HepG2 (cell line): ENCODE measurements around the gene HMCN2. TPM values are rescaled to one million over a fixed set of nuclear protein-coding genes. Genes with fewer than 3 reads are reported as not detected.

Experiments used
- ARNTL ChIP-seq: sonication (generic); formaldehyde crosslinking; IDR thresholded peaks from 2 replicates; pipeline ENCODE4 v1.4.0; 2020; ENCODE audit warnings: mild to moderate bottlenecking, missing genetic modification reagents
- CCAR2 ChIP-seq: fragments of 200-400 bp; formaldehyde crosslinking; optimal IDR thresholded peaks from 2 replicates; pipeline ENCODE3; 2018; ENCODE audit warnings: low read depth, mild to moderate bottlenecking, low read length, moderate library complexity
- DMAP1 ChIP-seq: IDR thresholded peaks from 2 replicates; pipeline ENCODE4 v1.6.1; 2016
- ETV5 ChIP-seq: IDR thresholded peaks from 2 replicates; pipeline ENCODE4 v1.6.1; 2018; ENCODE audit warnings: missing biosample characterization, missing genetic modification reagents, inconsistent platforms, borderline replicate concordance
- FOXA3 ChIP-seq: IDR thresholded peaks from 2 replicates; pipeline ENCODE4 v1.6.1; 2016; ENCODE audit warnings: missing genetic modification reagents, missing compliant biosample characterization
- GATA4 ChIP-seq: sonication (generic); IDR thresholded peaks from 2 replicates; pipeline ENCODE4 v1.6.1; 2016; ENCODE audit warnings: antibody characterized with exemption, low read depth, borderline replicate concordance
- KLF12 ChIP-seq: sonication (generic); formaldehyde crosslinking; IDR thresholded peaks from 2 replicates; pipeline ENCODE4 v1.4.0; 2020; ENCODE audit warnings: missing genetic modification reagents, borderline replicate concordance
- MIER2 ChIP-seq: IDR thresholded peaks from 2 replicates; pipeline ENCODE4 v1.6.1; 2016; ENCODE audit warnings: missing biosample characterization, missing genetic modification reagents
- MTF1 ChIP-seq: sonication (generic); formaldehyde crosslinking; IDR thresholded peaks from 2 replicates; pipeline ENCODE4 v1.5.0; 2020; ENCODE audit warnings: missing genetic modification reagents
- NR2F1 ChIP-seq, 2 experiments: fragments of 450-650 bp in 1 of 2; formaldehyde crosslinking in 1 of 2; IDR thresholded peaks; 2 replicates each; pipeline versions ENCODE4 v1.5.0 to v1.6.1; 2016 to 2020; ENCODE audit warnings: mild to moderate bottlenecking in 1 of 2, missing compliant biosample characterization in 1 of 2, missing genetic modification reagents in 1 of 2, moderate library complexity in 1 of 2
- PAX8 ChIP-seq: sonication (generic); formaldehyde crosslinking; IDR thresholded peaks from 2 replicates; pipeline ENCODE4 v1.8.0; 2022; ENCODE audit warnings: mild to moderate bottlenecking, missing genetic modification reagents, borderline replicate concordance
- PITX1 ChIP-seq: sonication (generic); formaldehyde crosslinking; IDR thresholded peaks from 2 replicates; pipeline ENCODE4 v1.5.1; 2020; ENCODE audit warnings: mild to moderate bottlenecking, missing genetic modification reagents
- PRMT3 ChIP-seq: sonication (generic); formaldehyde crosslinking; IDR thresholded peaks from 2 replicates; pipeline ENCODE4 v1.8.1; 2022; ENCODE audit warnings: low read depth, mild to moderate bottlenecking, moderate library complexity, missing genetic modification reagents, borderline replicate concordance
- REPIN1 ChIP-seq: sonication (generic); formaldehyde crosslinking; IDR thresholded peaks from 2 replicates; pipeline ENCODE4 v1.8.0; 2022; ENCODE audit warnings: missing genetic modification reagents, low read depth, mild to moderate bottlenecking, borderline replicate concordance
- SIN3A ChIP-seq: IDR thresholded peaks from 2 replicates; pipeline ENCODE4 v1.6.1; 2011; ENCODE audit warnings: low read depth, mild to moderate bottlenecking, control low read depth, low read length, borderline replicate concordance
- SP4 ChIP-seq: sonication (generic); formaldehyde crosslinking; IDR thresholded peaks from 2 replicates; pipeline ENCODE4 v1.8.1; 2023; ENCODE audit warnings: mild to moderate bottlenecking, missing genetic modification reagents
- SRSF1 ChIP-seq: fragments of 200-400 bp; formaldehyde crosslinking; optimal IDR thresholded peaks from 2 replicates; pipeline ENCODE3; 2017; ENCODE audit warnings: mild to moderate bottlenecking, low read depth, low read length, moderate library complexity
- TARDBP ChIP-seq: sonication (generic); formaldehyde crosslinking; IDR thresholded peaks from 2 replicates; pipeline ENCODE4 v1.8.0; 2022; ENCODE audit warnings: mild to moderate bottlenecking, missing genetic modification reagents
- TEAD2 ChIP-seq: sonication (generic); formaldehyde crosslinking; IDR thresholded peaks from 2 replicates; pipeline ENCODE4 v1.9.0; 2021; ENCODE audit warnings: missing genetic modification reagents
- THAP11 ChIP-seq: IDR thresholded peaks from 2 replicates; pipeline ENCODE4 v1.6.1; 2016; ENCODE audit warnings: missing biosample characterization, missing genetic modification reagents
- ZNF337 ChIP-seq: sonication (generic); formaldehyde crosslinking; IDR thresholded peaks from 2 replicates; pipeline ENCODE4 v1.5.1; 2020; ENCODE audit warnings: missing genetic modification reagents, low read depth, mild to moderate bottlenecking, borderline replicate concordance
- ZSCAN12 ChIP-seq: sonication (generic); formaldehyde crosslinking; IDR thresholded peaks from 2 replicates; pipeline ENCODE4 v1.9.0; 2021; ENCODE audit warnings: mild to moderate bottlenecking, missing genetic modification reagents
- polyA plus RNA-seq, 8 experiments: library from polyadenylated mRNA; depleted of rRNA in 3 of 8; stranded (reverse) in 7 of 8; unstranded in 1 of 8; fragments of >200 nt; fragmentation: Illumina TruSeq in 4 of 8; extraction: Trizol in 4 of 8; gene quantifications; 2 replicates each; pipeline versions ENCODE4 v1.2.1 to v1.2.3, GENCODE V29; 2011 to 2016; ENCODE audit warnings: low read depth in 4 of 8, missing spikeins in 1 of 8, mixed read lengths in 1 of 8; ENCODE audit not compliant: insufficient read depth in 1 of 8
- total RNA-seq, 5 experiments: library from RNA; depleted of rRNA; stranded (reverse); fragments of >200 nt; fragmentation: Illumina TruSeq; extraction: Trizol; gene quantifications; 2 replicates each; pipeline ENCODE4 v1.2.3, GENCODE V29; 2016; ENCODE audit warnings: low read depth in 1 of 5
- TF ChIP-seq, protein P1 (sequence below): sonication (generic); formaldehyde crosslinking; IDR thresholded peaks from 2 replicates; pipeline ENCODE4 v1.8.1; 2023; ENCODE audit warnings: missing genetic modification reagents, mild to moderate bottlenecking, borderline replicate concordance
- TF ChIP-seq, protein P2 (sequence below): sonication (generic); formaldehyde crosslinking; IDR thresholded peaks from 2 replicates; pipeline ENCODE4 v1.8.1; 2023; ENCODE audit warnings: mild to moderate bottlenecking, missing genetic modification reagents
- TF ChIP-seq, protein P3 (sequence below): sonication (generic); formaldehyde crosslinking; IDR thresholded peaks from 2 replicates; pipeline ENCODE4 v1.4.0; 2020; ENCODE audit warnings: missing genetic modification reagents
- TF ChIP-seq, protein P4 (sequence below): sonication (generic); formaldehyde crosslinking; IDR thresholded peaks from 2 replicates; pipeline ENCODE4 v1.4.0; 2020; ENCODE audit warnings: missing genetic modification reagents

HMCN2 gene
- total and polyA plus RNA-seq, 2 of the 13 experiments (the other 11 are each of a cell fraction or from before 2014, with no cell fraction given) = 0.09 TPM; not detected in 1

DNA sequence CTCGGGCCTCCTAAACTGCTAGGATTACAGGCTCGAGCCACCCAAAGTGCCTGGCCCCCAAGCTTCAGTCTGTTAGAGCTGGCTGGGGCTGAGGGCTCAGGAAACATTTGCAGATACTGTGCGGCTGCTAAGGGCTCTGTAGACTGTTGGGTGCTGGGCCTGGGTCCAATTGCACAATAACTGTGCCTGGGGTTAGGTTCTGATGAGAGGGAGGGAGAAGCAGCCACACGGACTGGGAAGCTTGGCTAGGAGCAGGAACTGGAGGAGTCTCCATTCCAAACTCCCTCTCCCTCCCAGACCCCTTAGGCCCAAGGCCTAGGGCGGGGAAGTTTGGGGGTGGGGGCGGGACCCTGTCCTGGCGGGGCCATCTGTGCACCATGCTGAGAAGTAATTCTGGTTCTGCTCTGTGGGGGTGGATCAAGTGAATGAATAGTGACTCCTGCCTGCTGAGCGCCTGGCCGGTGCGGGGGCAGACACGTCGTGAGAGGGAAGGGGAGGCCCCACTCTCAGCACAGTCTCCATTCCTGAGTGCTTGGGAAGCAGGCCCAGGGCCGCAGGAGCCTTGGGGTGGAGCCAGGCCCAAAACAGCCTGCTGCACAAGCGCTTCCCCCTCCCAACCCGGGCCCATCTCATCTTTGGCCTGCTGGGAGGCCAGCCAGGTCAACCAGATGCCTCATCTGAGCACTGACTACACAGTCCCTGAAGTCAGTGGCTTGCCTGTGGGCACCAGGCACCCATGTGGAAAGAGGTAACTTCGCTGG is 180.7 kb downstream of the HMCN2 start (continued):
- TF ChIP-seq ZNF337 (CRISPR knock-in tag) (no peak), ETV5 (CRISPR knock-in tag) (no peak), MTF1 (CRISPR knock-in tag) (no peak), NR2F1 (CRISPR knock-in tag; IDR thresholded peaks at IDR 0.05) (no peak), PITX1 (CRISPR knock-in tag) (no peak), DMAP1 (no peak), GATA4 (no peak), TARDBP (CRISPR knock-in tag) (no peak), TEAD2 (CRISPR knock-in tag) (no peak), FOXA3 (CRISPR knock-in tag) (no peak), REPIN1 (CRISPR knock-in tag) (no peak), ZSCAN12 (CRISPR knock-in tag) (no peak), CCAR2 (no peak), SRSF1 (no peak), ARNTL (no peak), PRMT3 (no peak), THAP11 (CRISPR knock-in tag) (no peak), PAX8 (no peak), SIN3A (no peak), MIER2 (CRISPR knock-in tag) (no peak), SP4 (CRISPR knock-in tag) (no peak), KLF12 (CRISPR knock-in tag) (no peak)
- TF ChIP-seq, protein P1, sequence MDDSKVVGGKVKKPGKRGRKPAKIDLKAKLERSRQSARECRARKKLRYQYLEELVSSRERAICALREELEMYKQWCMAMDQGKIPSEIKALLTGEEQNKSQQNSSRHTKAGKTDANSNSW (CRISPR knock-in tag) = no peak
- TF ChIP-seq, protein P2, sequence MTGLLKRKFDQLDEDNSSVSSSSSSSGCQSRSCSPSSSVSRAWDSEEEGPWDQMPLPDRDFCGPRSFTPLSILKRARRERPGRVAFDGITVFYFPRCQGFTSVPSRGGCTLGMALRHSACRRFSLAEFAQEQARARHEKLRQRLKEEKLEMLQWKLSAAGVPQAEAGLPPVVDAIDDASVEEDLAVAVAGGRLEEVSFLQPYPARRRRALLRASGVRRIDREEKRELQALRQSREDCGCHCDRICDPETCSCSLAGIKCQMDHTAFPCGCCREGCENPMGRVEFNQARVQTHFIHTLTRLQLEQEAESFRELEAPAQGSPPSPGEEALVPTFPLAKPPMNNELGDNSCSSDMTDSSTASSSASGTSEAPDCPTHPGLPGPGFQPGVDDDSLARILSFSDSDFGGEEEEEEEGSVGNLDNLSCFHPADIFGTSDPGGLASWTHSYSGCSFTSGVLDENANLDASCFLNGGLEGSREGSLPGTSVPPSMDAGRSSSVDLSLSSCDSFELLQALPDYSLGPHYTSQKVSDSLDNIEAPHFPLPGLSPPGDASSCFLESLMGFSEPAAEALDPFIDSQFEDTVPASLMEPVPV (CRISPR knock-in tag) = no peak
- TF ChIP-seq, protein P3, sequence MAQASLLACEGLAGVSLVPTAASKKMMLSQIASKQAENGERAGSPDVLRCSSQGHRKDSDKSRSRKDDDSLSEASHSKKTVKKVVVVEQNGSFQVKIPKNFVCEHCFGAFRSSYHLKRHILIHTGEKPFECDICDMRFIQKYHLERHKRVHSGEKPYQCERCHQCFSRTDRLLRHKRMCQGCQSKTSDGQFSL = no peak
- TF ChIP-seq, protein P4, sequence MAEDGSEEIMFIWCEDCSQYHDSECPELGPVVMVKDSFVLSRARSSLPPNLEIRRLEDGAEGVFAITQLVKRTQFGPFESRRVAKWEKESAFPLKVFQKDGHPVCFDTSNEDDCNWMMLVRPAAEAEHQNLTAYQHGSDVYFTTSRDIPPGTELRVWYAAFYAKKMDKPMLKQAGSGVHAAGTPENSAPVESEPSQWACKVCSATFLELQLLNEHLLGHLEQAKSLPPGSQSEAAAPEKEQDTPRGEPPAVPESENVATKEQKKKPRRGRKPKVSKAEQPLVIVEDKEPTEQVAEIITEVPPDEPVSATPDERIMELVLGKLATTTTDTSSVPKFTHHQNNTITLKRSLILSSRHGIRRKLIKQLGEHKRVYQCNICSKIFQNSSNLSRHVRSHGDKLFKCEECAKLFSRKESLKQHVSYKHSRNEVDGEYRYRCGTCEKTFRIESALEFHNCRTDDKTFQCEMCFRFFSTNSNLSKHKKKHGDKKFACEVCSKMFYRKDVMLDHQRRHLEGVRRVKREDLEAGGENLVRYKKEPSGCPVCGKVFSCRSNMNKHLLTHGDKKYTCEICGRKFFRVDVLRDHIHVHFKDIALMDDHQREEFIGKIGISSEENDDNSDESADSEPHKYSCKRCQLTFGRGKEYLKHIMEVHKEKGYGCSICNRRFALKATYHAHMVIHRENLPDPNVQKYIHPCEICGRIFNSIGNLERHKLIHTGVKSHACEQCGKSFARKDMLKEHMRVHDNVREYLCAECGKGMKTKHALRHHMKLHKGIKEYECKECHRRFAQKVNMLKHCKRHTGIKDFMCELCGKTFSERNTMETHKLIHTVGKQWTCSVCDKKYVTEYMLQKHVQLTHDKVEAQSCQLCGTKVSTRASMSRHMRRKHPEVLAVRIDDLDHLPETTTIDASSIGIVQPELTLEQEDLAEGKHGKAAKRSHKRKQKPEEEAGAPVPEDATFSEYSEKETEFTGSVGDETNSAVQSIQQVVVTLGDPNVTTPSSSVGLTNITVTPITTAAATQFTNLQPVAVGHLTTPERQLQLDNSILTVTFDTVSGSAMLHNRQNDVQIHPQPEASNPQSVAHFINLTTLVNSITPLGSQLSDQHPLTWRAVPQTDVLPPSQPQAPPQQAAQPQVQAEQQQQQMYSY (CRISPR knock-in tag) = no peak
